Mesodermal cell (in vitro differentiated cells): ENCODE measurements around the gene AFF3.

Experiments used
- H3K27ac ChIP-seq: 2 replicates; pipeline ENCODE4 v1.7.0; 2013; ENCODE audit warnings: mild to moderate bottlenecking, low read depth, low read length, moderate library complexity; ENCODE audit not compliant: severe bottlenecking
- H3K36me3 ChIP-seq: 2 replicates; pipeline ENCODE4 v1.7.1; 2013; ENCODE audit warnings: mild to moderate bottlenecking, low read length, moderate library complexity; ENCODE audit not compliant: control insufficient read depth, insufficient read depth
- H3K4me1 ChIP-seq: one replicate; pipeline ENCODE4 v1.7.1; 2013; ENCODE audit warnings: mild to moderate bottlenecking, low read length; ENCODE audit not compliant: insufficient read depth, control insufficient read depth, poor library complexity, severe bottlenecking
- H3K4me3 ChIP-seq: 2 replicates; pipeline ENCODE4 v1.7.0; 2013; ENCODE audit warnings: low read length, control low read depth, mild to moderate bottlenecking; ENCODE audit not compliant: insufficient read depth, poor library complexity, severe bottlenecking; ENCODE audit errors: extremely low read depth
- H3K9me3 ChIP-seq: 2 replicates; pipeline ENCODE4 v1.7.1; 2013; ENCODE audit warnings: mild to moderate bottlenecking, low read length, moderate library complexity; ENCODE audit not compliant: control insufficient read depth
- WGBS, 2 experiments: methylation state at CpG; one replicate each; pipeline ENCODE4 v1.1.5; 2013; ENCODE audit warnings: missing lambda C conversion rate in 2 of 2; ENCODE audit not compliant: insufficient coverage in 2 of 2; 5-methylcytosine and 5-hydroxymethylcytosine counted together

AFF3 gene

DNA sequence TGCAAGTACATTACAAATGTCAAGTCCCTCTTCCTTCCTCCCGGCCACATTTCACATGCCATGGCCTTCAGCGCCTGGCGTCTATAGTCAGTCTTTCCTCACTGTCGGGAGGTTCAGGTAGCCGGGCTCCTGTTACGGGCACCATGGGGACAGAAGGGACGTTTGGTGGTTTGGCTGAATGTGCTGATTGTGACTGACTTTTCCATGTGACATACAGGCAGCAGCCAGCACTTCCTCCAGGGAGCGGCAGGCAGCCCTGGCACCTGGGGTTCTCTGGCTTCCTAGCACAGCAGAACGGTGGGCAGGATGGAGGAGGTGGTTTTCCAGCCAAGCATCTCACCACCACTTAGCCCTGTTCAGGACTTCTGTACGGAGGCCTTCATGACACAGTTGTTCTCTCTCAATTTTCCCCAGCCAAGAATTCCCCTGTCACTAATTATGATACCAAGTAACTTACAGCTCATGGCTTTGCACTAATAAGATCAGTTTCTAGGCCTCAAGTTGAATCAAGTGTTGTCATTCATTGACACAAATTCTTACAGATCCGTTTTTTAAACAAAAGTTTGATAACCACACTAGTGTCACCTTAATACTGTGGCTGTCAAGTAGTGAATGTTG lies 568.6 kb downstream of the AFF3 start:
- H3K9me3 ChIP-seq, result no peaks in the 10 kb centered on the region
- H3K27ac ChIP-seq, result no peak overlapping the region
- H3K36me3 ChIP-seq, result no peaks in the 10 kb centered on the region
- peaks cover 5% of the 10 kb centered on the region for H3K4me1 ChIP-seq
- WGBS, 2 experiments, result 74 to 89% methylated on average over 4 to 8 of the region's 11 CpGs
- no peak overlapping the region for H3K4me3 ChIP-seq

DNA sequence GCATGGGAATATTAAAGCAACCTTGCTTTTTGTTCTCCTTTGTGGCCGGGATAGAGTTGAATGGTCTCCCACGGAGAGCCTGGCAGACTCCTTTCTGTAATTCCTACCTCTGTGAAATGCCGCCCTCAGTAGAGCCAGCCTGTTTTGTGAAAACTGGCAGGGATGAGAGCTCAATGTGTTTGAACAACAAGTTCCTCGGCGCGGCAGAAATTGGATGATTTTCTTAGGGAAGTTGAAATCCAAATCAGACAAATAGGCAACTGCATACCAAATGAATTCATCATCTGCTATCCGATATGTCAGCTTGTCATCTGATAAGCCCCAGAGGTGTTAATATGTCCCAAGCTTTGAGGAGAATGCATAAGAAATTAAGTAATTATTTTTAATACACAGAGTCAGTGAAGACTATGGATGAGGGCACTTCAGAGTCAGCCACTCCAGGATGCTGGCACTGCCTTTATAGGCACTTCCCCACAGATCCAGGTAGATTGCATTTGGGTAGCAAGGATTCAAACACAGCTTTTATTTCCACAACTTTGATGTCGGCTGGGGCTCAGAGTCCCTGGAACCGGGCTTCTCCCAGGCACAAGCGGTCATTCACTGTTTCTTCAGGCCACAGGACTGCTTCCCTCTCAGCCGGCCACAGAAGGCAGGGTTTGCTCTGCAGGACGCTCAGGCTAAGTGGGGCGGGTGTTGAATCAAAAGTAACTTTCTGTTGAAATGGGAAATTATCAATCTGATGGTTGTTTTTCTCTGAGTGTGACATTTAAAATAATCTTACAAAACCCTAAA lies 569.8 kb downstream of the AFF3 start:
- no peaks in the 10 kb centered on the region for H3K36me3 ChIP-seq
- no peak overlapping the region for H3K27ac ChIP-seq
- H3K4me1 ChIP-seq, result peaks cover 5% of the 10 kb centered on the region
- H3K9me3 ChIP-seq, result no peaks in the 10 kb centered on the region
- no peak overlapping the region for H3K4me3 ChIP-seq
- 39 to 42% methylated on average over 5 to 6 of the region's 13 CpGs for WGBS, 2 experiments

DNA sequence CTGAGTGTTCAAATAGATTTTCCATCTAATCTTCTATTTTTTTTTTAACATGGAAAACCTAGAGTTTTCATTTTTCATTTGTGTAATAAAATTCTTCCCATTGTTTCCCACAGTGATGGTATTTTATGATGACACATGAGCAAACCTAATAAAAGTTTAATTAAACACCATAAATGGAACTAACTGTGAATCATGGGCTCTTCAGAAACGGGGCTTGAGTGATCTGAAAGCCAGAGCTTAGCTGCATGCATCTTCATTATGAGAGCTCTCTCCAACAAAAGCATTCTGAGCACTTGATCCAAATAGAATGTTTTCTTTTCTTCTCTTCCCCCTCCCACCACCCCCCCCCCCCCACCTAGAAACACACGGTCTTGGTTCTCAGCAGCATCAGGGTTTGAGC lies 570.4 kb downstream of the AFF3 start:
- 29% methylated on average over 1 of the region's 2 CpGs; no CpG with 5 or more reads in 1 of the 2 experiments for WGBS, 2 experiments
- H3K36me3 ChIP-seq, result no peaks in the 10 kb centered on the region
- H3K27ac ChIP-seq, result no peak overlapping the region
- no peak overlapping the region for H3K4me3 ChIP-seq
- peaks cover 5% of the 10 kb centered on the region for H3K4me1 ChIP-seq
- no peaks in the 10 kb centered on the region for H3K9me3 ChIP-seq

DNA sequence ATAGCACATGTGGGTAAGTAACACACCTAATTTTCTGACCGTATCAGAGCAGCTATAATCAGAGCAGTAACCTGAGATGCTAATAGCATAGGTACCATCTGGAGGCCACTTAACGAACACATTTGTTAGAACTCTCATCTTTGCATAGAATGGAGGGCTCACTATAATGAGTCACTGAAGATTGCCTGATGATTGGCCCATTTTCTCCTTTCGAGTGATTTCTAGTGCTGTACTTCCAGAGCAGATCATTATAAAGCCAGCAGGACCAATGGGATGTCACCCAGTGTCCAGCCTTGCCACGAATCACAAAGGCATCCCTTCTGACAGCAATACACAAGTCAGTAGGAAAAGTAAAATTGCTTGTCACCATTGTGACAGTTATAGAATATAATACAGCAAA lies 570.9 kb downstream of the AFF3 start:
- Histone ChIP-seq H3K4me3 (no peak overlapping the region), H3K36me3 (no peaks in the 10 kb centered on the region), H3K27ac (no peak overlapping the region), H3K9me3 (no peaks in the 10 kb centered on the region), H3K4me1 (peaks cover 5% of the 10 kb centered on the region)
- whole genome bisulfite sequencing, 2 experiments, result 73 to 78% methylated on average over 2 to 3 of the region's 4 CpGs

- Histone ChIP-seq H3K36me3 (no peaks in the 10 kb centered on the region), H3K27ac (no peak overlapping the region), H3K4me1 (peaks cover 5% of the 10 kb centered on the region), H3K9me3 (no peaks in the 10 kb centered on the region), H3K4me3 (no peak overlapping the region)
- 92 to 100% methylated on average over 1 to 2 of the region's 4 CpGs for WGBS, 2 experiments
Observed at GRCh38 chr2:99571021-99571420, 571.4 kb downstream of the AFF3 start.

GRCh38 chr2:99569386-99569785 lies 573.0 kb downstream of the AFF3 start:
- 100% methylated on average over 2 of the region's 5 CpGs for WGBS, 2 experiments
- H3K4me3 ChIP-seq, result no peak overlapping the region
- H3K27ac ChIP-seq, result no peak overlapping the region
- peaks cover 8% of the 10 kb centered on the region for H3K4me1 ChIP-seq
- no peaks in the 10 kb centered on the region for H3K36me3 ChIP-seq
- no peaks in the 10 kb centered on the region for H3K9me3 ChIP-seq

DNA sequence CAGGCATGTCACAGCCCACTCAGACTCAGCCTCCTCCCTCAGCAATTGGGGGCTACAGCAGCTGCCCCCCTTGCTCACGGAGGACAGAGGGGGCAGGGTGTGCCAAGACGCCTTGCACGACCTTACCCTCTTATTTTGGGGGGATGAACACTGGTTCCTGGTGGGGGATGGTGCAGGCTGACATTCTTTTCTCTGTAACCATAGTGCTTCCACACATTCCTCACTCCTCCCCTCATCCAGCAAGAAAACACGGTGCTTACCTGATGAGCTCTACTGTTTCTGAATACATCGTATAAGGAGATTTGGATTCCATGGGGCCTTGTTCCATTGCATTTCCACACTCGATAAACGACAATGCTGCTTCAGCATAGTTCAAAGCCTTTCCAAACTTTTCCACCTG lies 577.2 kb downstream of the AFF3 start:
- Histone ChIP-seq H3K4me3 (no peak overlapping the region), H3K9me3 (no peaks in the 10 kb centered on the region), H3K36me3 (no peaks in the 10 kb centered on the region), H3K27ac (no peak overlapping the region), H3K4me1 (peaks cover 4% of the 10 kb centered on the region)
- WGBS, 2 experiments, result 48 to 65% methylated on average over 4 of the region's 7 CpGs

GRCh38 chr2:99562516-99562915 lies 579.9 kb downstream of the AFF3 start:
- Histone ChIP-seq H3K27ac (no peak overlapping the region), H3K4me3 (no peak overlapping the region), H3K36me3 (no peaks in the 10 kb centered on the region), H3K9me3 (no peaks in the 10 kb centered on the region), H3K4me1 (peaks cover 4% of the 10 kb centered on the region)
- 88 to 92% methylated on average over 1 of the region's 2 CpGs for WGBS, 2 experiments

- Histone ChIP-seq H3K27ac (no peak overlapping the region), H3K4me3 (no peak overlapping the region), H3K9me3 (no peaks in the 10 kb centered on the region), H3K4me1 (peaks cover 4% of the 10 kb centered on the region), H3K36me3 (no peaks in the 10 kb centered on the region)
- WGBS, 2 experiments, result 67 to 80% methylated on average over 1 of the region's 3 CpGs
Observed at GRCh38 chr2:99561804-99562203, 580.6 kb downstream of the AFF3 start.

- H3K4me1 ChIP-seq, result no peaks in the 10 kb centered on the region
- H3K9me3 ChIP-seq, result no peaks in the 10 kb centered on the region
- no peak overlapping the region for H3K4me3 ChIP-seq
- no peaks in the 10 kb centered on the region for H3K36me3 ChIP-seq
- 0% methylated on average over 2 to 5 of the region's 17 CpGs for WGBS, 2 experiments
- H3K27ac ChIP-seq, result no peak overlapping the region
Observed at GRCh38 chr2:99559075-99559662, 583.2 kb downstream of the AFF3 start.

DNA sequence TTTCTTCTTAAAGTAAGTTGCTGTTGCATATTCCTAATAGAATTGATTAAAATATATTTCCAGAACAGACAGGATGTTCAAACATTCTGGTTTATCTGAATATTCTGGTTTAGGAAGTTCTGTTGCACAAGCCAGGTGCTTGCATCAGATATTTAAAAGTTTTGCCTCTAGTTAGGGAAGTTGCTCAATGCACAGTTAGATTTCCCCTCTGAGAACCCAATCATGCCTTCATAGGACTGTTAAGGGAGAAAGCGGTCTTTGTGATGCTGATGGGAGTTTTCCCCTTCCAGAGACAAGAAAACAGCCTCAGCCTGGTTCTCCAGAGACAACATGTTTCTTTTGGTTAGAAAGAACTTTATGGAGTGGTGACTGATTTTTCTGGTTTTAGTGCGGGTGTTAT lies 587.0 kb downstream of the AFF3 start:
- Histone ChIP-seq H3K27ac (no peak overlapping the region), H3K36me3 (no peaks in the 10 kb centered on the region), H3K4me1 (no peaks in the 10 kb centered on the region), H3K9me3 (no peaks in the 10 kb centered on the region), H3K4me3 (no peak overlapping the region)
- WGBS, 2 experiments, result 84 to 93% methylated on average over 1 to 2 of the region's 2 CpGs
